ENCODE results near the gene GCN1.
"Not testable (repeated sequence)": the region's sequence is repeated elsewhere in the genome, so short reads cannot be mapped to it uniquely, and the experiment has no call there.

Gene GCN1

GRCh38 chr12:120239776-120240494, 45.4 kb upstream of the GCN1 start:
- no peak for TF ChIP-seq CTCF (IDR thresholded peaks at IDR 0.05; ENCODE audit: extremely low read depth, insufficient read depth, missing control alignments)
- no peak for DNase-seq (ENCODE audit: low spot score)
- in situ Hi-C loops (cut with MboI; ENCODE audit: low pct_unique_long_range_greater_than_20kb, low sequenced_read_pairs, unreplicated experiment), result no loop called here

GRCh38 chr12:120238839-120239445, 44.4 kb upstream of the GCN1 start:
- no peak for DNase-seq (ENCODE audit: low spot score)
- TF ChIP-seq CTCF (IDR thresholded peaks at IDR 0.05; ENCODE audit: extremely low read depth, insufficient read depth, missing control alignments), result no peak
- in situ Hi-C loops (cut with MboI; ENCODE audit: low pct_unique_long_range_greater_than_20kb, low sequenced_read_pairs, unreplicated experiment), result no loop called here

GRCh38 chr12:120238217-120238616, 43.7 kb upstream of the GCN1 start:
- no peak for TF ChIP-seq CTCF (IDR thresholded peaks at IDR 0.05; ENCODE audit: extremely low read depth, insufficient read depth, missing control alignments)
- in situ Hi-C loops (cut with MboI; ENCODE audit: low pct_unique_long_range_greater_than_20kb, low sequenced_read_pairs, unreplicated experiment), result no loop called here
- no peak for DNase-seq (ENCODE audit: low spot score)

- TF ChIP-seq CTCF (IDR thresholded peaks at IDR 0.05; ENCODE audit: extremely low read depth, insufficient read depth, missing control alignments), result no peak
- DNase-seq (ENCODE audit: low spot score), result no peak
- in situ Hi-C loops (cut with MboI; ENCODE audit: low pct_unique_long_range_greater_than_20kb, low sequenced_read_pairs, unreplicated experiment), result no loop called here
Observed at GRCh38 chr12:120237360-120238171, 43.1 kb upstream of the GCN1 start.

- in situ Hi-C loops (cut with MboI; ENCODE audit: low pct_unique_long_range_greater_than_20kb, low sequenced_read_pairs, unreplicated experiment); DNase-seq (ENCODE audit: low spot score): not testable (repeated sequence)
Observed at GRCh38 chr12:120236809-120237208, 42.3 kb upstream of the GCN1 start.

DNA sequence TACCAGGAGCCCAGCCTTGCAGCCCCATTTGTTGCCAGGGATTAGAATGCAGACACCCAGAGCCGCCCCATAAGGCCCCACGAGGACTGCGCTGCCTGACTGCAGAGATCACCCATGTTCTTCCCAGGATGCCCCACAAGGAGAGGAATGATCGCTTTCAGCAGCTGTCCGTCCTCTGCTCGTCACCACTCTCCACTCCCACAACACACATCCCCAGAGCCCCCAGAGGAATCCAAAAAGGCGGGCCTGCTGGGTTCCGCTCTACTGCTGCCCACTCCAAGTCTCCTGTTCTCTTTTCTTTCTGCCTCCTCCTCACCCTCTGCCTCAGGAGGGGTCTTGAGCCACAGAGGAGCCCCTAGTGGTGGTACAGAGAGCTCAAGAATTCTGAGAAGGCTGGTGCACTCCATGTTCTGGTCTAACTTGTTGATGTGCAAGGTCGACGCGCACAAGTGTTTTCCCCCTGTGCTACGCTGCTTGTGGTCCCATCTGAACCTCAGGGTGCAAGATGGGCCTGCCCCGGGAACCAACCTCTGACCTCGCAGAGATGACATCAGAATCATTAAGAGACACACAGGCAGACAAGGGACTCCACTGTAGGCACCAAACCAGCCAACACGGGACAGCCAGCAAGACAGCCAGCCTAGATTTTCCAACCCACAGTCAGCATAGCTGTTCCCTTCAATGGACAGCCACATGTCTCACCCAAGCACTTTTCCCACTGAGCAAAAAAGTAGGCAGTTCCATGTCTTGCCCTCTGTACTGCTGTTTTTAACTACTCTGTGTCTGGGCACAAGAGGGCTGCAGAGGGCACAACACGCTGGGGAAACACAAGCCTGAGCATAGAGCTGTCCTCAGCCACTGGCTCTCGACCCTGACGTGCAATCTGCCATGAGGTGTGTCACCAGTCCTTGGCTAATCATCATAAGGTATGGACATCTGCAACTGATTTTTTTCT, 41.1 kb upstream of the GCN1 start:
- peak; percentile 1 for TF ChIP-seq CTCF (IDR thresholded peaks at IDR 0.05; ENCODE audit: extremely low read depth, insufficient read depth, missing control alignments)
- in situ Hi-C loops (cut with MboI; ENCODE audit: low pct_unique_long_range_greater_than_20kb, low sequenced_read_pairs, unreplicated experiment), result no loop called here
- DNase-seq (ENCODE audit: low spot score), result no peak
